GM21619 (cell line): ENCODE data around the gene PPARGC1A.
A peak's percentile ranks its signal among the peaks of the same experiment; 100 is the strongest.

ENCODE experiments used
- ATAC-seq: cut with Tn5 transposase; IDR thresholded peaks from one replicate; pipeline ENCODE4 v1.9.1; 2021; ENCODE audit not compliant: unreplicated experiment

The PPARGC1A gene

DNA sequence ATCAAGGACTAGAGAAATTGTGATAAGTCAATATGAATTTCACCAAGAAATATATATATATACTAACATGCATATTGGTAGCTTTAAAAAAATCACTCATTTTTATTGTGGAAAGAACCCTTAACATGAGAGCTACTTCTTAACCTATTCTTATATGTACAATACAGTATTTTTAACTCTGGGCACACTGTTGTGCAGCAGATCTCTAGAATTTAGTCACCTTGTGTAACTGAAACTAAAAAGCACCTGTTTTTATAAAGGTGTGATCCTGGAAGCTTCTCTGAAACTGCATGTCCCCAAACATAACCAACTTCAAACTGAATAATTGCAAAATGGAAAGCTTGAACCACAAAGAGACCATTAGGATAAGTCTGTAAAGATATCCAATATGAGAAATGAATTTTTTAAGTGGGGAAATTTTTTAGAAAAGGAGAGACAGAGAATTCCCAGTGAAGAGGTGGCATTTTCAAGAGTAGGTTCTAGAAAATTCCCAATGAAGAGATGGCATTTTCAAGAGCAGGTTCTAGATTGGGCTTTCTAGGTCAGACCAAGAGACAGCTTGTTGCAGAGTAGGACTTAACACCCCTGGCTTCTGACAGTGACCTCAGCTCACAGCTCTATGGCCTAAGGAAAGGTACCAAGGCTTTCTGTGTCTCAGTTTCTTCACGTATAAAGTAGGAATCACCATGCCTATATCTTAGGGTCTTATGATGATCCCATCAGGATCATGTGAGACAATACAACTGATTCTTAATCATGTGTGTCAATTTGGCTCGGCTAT lies 22.0 kb upstream of the PPARGC1A start:
- peak; percentile 83 for ATAC-seq

DNA sequence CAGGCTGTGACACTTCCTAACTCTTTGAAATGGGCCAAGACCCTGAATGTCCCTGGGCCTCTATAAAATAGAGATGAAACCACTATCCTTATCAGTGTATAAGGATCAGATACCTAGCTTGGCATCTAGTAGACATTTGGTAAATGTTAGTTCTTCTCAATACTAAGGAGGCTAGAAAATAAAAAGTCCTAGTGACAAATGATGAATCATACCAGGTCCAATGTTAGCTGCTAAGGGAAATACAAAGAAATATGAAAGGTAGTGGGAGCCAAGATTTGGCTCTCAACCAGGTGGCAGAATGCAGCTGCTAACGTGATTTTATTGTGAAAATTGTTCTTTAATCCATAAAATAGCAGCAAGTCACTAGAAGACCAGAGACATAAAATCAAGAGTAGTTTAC lies 19.8 kb upstream of the PPARGC1A start:
- ATAC-seq, result no peak

DNA sequence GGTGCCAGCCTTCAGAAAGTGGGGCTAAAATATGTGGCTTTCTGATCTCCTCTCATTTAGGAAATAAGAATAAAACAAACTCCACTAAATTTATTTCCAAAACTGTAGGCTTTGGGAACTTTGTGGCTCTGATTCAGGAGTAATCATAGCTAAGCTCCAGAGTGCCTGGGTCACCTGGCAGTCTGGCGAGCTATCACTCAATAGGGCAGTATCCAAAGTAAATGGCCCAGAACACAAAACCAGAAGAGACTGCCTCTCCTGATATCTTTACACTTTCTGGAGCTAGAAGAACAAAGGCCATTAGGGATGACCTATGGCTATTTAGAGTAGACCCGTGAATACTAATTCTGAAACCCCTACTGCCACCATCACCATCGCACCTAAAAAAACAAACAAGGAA lies 17.0 kb upstream of the PPARGC1A start:
- no peak for ATAC-seq

DNA sequence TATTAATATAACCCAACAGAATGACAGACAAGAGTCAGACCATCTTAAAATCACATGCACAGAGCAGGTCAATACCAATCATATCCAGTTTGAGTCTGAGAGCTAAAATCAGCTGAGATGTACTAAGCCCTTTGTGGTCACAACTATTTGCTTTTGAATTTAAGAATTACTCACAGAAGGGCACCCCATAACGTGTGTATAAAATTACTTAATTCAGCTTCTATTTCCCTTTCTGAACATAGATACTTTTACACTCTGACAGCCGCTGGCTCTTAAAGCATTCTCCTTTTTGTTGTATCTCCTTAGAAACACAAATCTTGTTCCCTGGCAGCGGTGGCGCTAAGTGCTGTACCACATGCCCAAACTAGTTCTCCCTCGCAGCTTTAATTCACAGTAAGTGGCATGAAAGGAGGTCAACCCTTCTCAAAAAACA lies 14.8 kb upstream of the PPARGC1A start:
- ATAC-seq, result no peak

DNA sequence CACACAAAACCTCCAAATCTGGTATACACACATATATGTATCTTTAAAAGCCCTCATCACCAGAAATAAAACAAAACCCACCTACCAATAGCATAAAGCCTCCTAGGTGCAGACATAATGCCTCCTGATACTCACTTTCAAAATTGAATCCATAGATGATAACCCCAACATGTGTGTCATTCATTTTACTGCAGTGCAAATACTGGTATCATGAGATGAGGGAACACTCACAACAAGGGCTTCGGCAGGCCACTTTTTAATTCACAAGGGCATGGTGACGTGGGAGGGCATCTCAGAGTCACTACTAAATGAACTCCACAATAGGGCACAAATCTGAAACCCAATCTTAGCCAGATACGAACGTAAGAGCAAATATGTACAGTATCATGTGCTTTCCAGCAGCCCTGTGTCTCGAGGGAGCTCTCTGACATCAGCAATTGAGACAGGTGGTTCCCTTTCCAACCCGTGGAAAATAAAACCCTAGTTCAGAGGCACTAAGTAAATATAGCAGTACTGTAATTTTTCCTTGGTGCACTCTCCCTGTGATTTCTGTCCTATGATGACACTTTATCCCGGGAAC lies 14.1 kb upstream of the PPARGC1A start:
- ATAC-seq, result no peak

DNA sequence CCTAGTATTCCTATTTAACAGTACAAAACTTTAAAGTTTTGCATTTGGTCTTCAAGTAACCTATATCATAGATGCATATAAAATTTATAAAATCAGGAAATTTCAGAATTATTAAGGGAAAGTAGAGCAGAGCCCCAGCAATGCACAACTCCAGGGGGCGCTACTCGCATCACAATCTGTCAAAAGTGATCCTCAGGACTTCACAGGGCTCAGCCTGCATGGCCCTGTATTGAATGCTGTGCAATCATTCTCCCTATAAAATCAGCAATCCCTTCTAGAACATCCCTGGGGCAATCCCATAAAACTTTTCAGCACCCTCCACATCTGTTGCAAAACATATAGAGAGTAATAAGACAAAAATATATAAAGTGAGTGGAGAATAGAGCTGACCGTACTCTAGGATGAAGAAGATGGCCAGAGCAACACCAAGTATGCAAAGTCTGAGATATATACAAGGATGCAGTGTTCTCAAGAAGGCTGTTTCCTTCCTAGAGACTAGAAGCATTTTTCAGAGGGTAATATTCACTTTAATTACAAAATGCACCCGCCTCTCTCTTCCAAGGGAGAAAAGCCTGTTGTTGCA lies 12.5 kb upstream of the PPARGC1A start:
- ATAC-seq, result no peak

DNA sequence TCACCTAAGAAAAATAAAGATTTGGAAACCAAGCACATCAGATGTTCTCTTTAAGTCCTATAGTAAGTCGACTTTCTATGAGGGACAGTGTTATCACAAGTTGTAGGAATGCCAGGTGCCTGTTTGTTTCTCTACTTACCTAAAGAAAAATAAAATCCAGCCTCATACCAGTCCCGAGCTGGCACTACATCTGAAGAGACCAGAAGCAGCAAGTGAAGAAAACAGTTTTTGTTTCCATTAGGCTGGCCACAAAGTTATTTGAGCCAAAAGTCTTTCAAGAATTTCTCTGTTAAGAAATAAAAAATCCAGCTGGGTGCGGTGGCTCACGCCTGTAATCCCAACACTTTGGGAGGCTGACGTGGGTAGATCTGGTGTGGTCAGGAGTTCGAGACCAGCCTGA lies 10.8 kb upstream of the PPARGC1A start:
- ATAC-seq, result no peak

DNA sequence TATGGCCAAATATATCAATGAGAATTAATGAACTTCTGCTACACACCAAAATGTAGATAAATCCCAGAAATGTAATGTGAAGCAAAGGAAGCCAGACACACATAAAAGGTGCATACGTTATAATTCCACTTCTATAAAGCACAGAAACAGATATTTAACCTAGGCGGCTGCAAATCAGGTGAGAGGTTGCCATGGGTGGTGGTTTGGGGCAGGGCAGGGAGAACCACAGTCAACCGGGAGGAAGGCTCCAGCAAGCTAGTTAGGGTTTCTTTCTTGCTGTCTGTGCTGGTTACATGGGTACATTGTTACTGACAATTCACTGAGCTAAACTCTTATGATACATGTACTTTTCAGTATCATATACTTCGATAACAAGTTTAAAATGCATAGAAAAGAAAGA lies 9.7 kb upstream of the PPARGC1A start:
- ATAC-seq, result no peak

DNA sequence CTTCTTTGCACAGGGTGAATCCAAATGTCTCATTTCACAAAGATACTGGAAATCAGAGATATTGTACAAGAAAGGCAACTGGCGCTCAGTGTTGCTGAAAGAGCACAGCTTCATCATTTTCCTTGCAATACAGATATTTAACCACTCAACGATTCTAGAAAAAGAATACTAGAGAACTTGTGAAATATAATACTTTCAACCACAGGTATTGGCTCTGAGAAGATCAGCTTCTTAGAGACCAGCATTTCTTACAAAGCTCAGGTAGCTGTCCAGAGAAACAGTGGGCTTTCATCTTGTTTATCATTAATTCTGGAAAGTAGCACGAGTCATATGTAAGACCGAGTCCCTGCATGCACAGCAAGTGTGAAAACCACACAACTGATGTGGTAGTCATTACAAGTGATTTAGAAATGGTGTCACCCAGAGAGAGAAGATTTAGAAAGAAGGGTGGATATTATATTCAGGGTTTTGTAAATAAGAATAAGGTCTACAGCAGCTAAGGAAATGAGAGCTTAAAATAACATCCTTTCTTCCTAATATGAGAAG lies 7.8 kb upstream of the PPARGC1A start:
- no peak for ATAC-seq

DNA sequence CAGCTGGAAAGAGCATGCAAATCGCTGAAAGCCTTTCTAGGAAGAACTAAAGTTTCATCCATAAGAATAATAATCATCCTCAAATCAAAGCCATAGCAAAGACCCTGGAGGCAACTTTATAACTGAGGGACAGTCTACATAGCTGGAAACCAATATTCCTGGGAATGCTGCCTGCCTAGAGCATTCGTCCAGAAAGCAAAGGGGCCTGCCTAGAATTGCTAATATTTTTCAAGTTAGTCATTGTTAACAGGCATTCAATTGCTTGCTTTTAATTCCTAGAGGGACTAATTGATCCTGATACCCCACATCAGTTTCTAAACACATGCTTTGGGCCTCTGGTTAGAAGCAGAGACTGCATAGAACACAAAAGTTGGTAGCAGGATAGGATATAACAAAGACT lies 4.2 kb upstream of the PPARGC1A start:
- no peak for ATAC-seq

DNA sequence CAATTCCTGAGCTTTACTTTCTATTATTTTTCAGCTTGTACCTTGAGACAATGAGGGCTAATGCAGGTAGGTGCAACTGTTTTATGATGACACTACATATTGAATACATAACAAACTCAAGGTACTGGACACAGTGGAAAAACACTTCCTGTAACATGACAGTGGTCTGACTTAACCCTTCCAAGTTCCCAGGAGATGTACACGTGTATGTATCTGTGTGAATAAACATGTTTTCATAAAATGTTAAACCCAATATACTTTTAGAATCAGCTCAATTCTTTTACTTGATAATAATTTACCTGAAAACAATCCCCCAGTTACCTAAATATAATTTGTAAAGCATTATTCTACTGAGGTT lies 1.2 kb upstream of the PPARGC1A start:
- no peak for ATAC-seq

DNA sequence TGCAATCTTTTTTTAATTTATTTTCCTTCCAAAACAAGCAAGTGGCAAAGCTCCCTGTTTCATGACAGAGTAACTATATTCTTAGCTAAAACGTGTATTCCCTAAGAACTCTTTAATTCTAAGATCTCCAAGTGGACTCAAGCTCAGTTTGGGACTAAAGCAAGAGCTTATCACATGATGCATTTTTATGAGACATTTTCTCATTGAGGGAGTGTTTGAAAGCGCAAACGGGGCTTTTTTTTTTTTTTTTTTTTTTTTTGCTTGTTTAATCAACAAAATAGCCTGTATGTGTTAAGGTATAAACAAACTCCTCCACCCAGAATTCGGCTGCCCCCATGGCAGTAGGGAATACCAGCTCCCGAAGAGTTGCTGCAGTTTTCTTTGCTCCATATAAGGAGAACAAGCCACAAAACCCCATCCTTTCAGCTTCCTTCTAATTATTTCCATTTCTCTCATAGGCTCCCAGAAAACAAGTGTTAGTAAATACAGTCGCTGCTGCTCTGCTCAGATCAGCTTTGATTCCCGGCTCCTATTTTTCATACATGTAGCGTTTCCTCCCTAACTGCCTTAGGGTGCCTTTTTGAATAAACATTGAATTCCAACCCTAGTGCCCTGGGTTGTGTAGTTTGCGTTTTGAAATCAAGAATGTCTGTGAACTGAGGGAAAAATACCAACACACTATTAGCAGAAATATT lies 669 bp upstream of the PPARGC1A start:
- ATAC-seq, result no peak

DNA sequence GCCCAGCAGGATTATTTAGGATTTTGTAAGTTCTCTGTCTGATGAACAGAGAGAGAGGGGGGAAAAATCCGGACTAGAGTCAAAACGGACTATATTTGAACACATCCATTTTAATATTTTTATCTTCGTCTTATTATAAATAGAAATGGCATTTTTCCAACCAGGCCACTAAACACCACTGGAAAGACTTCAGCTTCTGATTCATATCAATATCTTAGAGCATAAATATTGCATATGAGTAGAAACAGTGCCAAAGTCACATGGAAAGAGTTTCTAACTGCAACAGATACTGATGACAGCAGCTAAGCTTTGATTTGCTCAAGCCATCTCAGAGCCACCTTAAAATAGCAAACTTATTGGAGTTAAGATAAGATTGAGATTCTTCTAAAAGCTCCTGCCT lies 456 bp downstream of the PPARGC1A start:
- no peak for ATAC-seq

DNA sequence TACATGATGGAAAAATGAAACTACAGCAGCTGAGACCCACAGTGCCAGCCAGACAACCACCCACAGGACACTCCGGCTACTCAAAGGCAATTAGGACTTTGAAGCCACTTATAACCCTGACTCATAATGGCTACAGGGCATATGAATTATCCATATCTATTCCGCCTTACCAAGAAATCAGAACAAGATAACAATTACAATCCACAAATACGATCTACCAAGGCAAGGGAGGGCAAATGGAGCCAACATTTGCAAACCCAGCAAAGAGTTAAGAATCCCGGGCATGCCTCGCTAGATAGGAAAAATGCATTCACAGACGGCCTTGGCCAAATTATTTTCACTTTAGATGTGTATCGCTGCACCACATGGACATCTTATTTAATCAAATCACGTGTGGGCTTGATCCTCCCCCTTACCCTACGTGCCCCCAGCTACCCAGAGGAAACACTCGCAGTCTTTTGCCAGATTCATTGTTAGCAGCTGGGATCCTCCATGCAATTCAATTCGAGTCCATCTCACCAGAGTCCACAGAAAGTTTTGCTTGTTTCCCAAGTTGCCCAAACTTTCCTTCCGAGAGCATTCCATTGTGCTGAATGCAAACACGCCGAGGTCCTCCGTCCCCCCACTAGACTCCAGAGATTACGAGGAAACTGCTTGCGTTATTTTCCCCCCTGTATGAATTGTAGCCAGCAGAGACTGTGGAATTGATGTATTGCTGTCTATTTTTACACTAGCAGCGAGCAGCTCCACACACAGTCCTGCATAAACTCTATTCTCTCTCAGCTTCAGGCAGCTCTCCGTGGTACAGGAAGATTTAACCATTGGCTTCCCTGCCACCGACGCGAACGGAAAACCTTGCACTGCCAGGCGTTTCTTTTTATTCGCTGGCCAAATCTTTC lies 1.2 kb downstream of the PPARGC1A start:
- no peak for ATAC-seq

DNA sequence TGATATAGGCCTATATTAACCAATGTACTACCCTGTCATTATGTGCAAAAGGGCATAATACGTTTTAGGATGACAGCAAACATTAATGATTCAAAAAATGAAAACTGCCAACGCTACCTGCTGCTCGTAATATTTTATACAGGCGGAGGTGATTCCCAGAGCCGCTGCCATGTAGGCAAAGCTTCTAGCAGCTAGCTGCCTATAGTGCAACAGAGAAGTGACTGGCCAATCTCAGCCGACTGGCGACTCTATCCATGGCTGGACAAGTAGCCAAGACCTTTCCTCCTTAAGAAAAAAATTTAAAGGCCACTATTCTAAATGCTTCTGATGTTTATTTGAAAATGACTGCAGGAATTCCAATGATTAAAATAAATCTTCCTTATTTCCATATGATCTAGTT lies 1.9 kb downstream of the PPARGC1A start:
- no peak for ATAC-seq

DNA sequence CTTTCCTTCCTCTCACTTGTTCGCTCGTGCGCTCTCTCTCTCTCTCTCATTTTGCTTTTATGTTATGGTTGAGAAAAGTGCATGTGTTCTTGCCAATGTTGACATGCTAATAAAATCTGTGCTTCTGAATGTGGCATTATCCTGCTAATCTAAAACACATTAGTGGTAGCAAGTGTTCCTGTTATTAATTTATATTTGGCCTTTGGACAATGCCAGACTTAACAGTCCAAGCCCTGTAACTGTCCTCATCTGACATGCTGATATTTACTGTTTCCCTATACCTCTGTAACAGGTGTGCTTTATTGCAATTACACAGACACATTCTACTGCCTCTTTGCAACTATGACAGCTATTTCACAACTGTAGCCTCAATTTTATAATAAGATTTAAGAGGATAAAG lies 2.7 kb downstream of the PPARGC1A start:
- ATAC-seq, result no peak

DNA sequence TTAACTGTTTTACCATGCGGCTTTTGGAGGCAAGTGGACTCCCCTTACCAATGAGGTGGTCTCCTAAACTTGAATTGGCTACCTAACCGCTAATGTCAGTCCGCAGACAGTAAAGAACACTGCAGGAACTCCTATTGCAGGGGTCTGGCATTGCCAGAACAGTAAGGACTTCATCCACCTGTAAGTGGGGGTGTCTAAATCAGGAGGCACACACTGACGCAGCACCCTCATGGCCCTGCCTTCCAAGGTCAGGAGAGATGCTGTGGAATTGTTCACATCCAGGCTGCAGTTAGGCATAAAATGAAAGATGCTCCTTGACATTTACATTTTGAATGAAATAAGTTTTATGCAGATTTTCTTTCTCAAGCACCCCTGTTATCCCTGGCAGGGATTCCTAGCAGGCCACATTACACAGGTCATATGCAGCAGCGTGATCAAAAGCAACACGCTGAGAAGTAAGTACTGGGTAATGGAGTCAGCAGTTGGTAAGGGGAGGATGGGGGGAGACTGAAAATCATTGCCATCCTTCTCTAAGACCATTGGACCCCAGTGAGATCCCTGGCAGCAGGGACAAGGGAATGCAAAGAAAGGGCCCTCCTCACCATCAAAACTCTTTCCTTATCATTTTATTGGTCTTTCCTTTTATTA lies 3.8 kb downstream of the PPARGC1A start:
- ATAC-seq, result no peak

DNA sequence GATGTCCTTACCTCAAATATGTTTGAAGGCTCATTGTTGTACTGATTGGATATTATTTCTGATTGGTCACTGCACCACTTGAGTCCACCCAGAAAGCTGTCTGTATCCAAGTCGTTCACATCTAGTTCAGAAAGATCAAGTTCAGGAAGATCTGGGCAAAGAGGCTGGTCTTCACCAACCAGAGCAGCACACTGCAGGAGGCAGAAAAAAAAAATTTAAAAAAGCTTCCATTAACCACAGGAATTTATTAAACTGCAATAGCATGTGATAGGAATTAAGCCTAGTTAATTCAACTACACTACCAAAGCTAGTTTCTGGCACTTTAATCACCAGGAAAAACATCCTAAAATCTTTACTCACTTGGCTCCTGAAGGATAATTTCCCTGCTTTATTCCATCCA lies 5.1 kb downstream of the PPARGC1A start:
- no peak for ATAC-seq

DNA sequence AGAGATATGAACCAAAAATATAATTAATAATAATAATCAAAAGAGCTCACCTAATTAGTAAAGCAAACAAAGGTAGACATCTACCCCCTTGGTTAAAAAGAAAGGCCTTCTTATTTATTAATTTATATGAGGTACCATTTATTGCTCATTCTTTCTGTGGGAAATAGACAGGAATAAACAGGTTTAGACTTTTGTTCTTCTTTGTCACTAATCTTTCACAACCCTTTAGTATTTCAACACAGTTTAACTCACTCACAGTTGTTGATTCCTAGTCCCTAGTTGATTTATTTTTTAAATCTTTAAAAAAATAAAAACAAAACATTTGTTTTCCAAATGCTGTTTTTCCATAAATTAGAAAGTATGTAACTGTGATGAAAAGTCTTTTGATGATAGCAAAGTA lies 5.6 kb downstream of the PPARGC1A start:
- no peak for ATAC-seq

DNA sequence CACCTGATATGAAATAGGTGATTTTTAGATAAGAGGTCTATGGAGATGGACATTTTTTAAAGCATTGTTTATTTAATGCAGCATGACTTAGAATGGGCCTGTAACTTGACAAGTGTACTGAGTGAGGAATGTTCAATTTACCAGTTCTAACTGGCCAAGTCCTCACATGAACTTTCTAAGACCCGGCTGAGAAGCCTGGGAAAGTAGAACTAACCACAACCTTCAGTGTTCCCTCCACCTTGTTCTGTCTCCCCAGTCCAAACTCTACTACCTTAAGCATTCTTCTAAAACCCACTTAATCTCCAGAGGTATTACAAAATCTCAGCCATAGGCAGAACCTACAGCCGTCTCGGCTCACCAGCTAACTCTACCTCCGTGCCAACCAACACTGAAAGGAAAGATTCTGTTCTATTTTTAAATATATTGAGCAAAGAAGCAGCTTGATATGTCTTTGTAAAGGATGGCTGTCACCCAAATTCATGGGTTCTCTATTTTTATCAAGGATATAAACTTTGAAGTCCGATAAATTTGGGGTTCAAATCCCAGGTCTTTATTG lies 6.8 kb downstream of the PPARGC1A start:
- no peak for ATAC-seq
